OCI-LY1 (cell line): ENCODE measurements around the gene NSD2.

Experiments used
- CTCF ChIP-seq: fragments of 200-600 bp; sonication (generic), shearing (Covaris generic); IDR thresholded peaks from 2 replicates; pipeline ENCODE4 v1.5.1; 2017; ENCODE audit warnings: mild to moderate bottlenecking, antibody characterized with exemption, low read length, moderate library complexity, mixed read lengths
- EZH2 ChIP-seq: fragments of 200-600 bp; sonication (generic), shearing (Covaris generic); IDR thresholded peaks from 2 replicates; pipeline ENCODE4 v1.8.0; 2017; ENCODE audit warnings: borderline replicate concordance, mixed run types, mild to moderate bottlenecking, antibody characterized with exemption, low read length, moderate library complexity, mixed read lengths

DNA sequence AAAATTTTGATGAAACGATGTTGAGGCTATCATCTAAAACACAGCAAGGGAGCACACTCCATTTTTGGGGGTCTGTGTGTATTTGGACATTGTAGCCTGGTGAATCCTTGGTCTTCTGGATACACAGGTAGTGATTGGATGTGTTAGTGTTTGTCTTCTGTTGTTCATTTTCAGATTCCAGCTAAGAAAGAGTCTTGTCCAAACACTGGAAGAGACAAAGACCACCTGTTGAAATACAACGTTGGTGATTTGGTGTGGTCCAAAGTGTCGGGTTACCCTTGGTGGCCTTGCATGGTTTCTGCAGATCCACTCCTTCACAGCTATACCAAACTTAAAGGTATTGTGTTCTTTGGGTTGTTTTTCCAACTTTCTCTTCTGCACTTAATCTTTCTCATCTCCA, 32.8 kb downstream of the NSD2 start:
- no peak for TF ChIP-seq CTCF
- no peak for TF ChIP-seq EZH2
